Stimulated activated CD4-positive, alpha-beta T cell treated with anti-CD3 and anti-CD28 coated beads, Interleukin-2, amount 100 ng/mL, for 4 hours (primary cell): ENCODE measurements around the gene AGBL5.
"Not testable (repeated sequence)": the region's sequence is repeated elsewhere in the genome, so short reads cannot be mapped to it uniquely, and the experiment has no call there.

Experiments used
- DNase-seq: peaks from one replicate; pipeline ENCODE4 v3.0.0-alpha.2; 2020; ENCODE audit warnings: low read depth

The AGBL5 gene

DNA sequence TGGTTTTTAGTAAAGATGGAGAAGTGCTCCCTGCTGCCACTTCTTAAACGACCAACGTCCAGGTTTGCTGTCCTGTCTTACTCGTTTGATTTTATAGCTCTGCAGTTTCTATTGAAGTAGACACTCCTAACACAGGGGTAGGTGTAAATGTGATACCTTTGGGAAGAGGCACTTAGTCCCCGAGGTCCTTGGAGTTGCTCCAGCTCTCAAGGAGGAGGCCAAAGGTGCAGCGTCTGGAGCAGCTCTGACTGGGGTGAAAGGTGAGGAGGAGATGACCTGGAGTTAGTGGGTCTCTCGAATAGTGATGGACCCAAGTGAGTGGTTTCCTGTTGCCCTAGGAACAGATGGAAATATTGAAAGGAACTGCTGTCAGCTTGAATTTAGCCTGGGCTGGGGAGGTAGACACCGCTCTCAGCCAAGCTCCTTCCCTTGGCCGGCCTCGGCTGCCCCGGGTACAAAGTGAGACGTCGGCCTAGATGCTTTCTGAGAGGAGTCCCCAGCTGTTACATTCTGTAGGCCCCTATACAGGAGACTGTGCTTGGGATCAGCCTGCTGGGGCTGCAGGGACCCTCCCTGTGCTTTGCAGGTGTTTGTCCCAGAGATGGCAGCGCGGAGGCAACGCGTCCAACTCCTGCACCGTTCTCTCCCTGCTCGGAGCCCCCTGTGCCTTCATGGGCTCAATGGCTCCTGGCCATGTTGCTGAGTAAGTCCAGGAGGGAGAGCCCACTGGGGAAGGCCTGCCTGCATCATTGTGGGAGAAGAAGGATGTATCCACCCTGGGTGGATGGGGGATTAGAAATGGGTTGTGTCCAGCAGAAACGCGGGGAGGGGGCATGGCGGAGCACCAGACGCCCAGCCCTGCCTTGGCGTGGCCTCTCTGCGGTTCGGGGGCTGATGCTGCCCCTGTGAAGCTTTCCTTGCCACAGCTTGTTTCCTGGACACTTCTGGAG, 40.6 kb downstream of the AGBL5 start:
- no peak for DNase-seq

DNA sequence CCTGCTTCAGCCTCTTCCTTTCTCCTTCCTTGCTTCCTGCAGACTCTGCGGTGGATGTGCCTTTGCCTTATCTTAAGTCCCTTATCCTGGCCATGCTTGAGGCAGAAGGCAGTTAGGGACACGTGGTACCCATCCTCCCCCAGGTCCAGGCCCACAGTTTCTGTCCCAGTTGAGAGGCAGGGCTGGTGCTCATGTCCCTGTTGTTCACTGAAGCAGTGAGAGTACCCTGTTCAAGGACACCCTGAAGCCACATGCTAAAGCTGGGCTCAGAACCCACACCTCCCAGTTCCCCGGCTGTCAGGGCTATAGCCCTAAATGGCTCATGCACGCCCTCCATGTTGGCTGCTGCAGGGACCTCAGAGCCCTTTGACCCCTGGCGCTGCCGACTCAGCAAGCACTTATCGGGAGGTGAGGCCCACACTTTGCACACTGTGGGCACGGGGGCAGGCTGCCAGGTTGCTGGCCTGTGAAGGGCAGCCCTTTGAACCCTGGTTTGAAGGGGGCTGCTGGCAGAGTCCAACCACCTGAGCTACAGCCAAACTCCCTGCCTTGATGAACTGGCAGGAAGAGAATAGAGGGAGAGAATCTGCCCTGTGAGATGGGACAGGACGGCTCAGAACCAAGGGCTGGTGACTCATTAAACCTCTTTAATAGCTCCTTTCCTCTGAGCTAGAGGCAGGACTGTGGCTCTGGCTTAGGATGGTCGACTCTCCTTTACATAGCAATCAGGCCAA, 41.4 kb downstream of the AGBL5 start:
- no peak for DNase-seq

DNA sequence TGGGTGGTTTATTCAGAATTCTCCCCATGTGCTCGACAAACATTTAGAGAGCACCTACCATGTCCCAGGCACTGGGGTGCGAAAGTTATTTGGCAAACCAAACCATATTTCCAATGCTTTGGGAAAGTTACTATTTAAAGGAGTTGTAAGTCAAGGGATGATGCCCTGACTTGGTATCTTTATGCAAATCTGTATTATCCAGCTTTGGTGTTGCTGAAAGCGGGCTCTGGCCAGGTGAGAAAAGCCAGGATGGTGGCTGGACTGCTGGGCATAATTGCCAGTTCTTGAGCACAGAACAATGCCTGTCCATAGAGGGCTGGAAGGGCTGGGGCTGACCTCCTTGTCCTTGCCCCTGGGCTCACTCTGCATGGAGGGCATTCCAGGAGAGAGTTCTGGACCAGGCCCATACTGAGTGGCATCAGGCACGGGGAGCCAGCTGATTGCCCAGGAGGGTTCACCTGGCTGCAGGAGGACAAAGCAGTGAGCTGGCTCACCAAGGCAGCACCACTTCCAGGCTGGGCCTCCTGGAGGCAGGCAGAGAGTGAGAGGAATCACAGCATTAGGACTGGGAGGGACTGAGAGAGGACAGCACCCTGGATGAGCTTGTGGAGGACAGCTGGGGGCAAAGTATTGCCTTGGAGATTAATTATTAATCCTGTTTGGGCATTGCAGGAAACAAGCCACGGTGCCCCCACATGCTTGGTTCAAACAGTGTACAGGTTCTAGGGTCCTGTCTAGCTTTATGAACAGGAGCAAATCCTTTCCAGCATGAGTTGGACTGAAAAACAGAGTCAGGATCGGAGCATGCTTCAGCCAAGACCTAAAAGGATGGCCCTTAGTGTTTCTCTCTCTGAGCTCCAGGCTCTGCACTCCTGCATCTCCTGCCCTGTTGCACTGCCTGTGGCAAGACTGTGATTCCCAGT, 42.2 kb downstream of the AGBL5 start:
- no peak for DNase-seq

DNA sequence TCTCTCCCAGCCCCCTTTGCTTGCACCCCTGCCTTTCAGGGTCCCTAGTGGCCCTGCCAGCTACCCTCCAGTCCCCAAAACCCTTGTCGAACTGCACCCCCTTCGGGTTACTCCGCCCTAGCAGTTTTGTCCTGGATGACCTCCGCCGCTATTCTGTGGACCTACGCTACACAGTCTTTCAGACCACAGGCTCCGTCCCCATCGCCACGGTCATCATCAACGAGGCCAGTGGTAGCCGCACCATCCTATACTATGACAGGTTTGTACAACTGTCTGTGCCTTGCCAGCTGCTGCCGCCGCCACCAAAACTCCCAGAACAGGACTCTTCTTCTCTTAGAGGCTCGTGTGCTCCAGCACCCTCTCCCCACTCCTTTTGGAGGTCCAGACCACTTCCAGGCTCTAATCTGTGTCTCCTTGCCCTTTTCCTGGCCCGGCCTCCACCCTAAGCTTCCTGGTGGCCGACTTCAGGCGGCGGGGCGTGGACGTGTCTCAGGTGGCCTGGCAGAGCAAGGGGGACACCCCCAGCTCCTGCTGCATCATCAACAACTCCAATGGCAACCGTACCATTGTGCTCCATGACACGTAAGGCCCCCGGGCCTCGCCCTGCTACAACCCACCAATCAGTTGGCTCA, 43.0 kb downstream of the AGBL5 start:
- DNase-seq = no peak

DNA sequence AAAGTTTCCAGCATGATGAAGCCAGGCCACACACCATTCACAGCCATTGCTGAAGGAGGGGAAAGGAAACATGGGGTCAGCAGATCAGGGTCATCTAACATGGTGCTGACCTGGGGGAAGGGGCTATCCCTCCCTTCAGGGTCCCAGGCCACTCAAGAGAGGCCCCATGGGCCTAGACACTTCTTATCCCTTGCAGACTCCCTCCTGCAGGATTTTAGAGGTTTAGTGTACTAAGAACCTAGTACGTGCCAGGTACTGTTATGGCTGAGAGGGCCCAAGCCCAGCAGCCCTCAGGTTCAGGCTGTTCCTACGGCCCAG, 43.9 kb downstream of the AGBL5 start:
- no peak for DNase-seq

DNA sequence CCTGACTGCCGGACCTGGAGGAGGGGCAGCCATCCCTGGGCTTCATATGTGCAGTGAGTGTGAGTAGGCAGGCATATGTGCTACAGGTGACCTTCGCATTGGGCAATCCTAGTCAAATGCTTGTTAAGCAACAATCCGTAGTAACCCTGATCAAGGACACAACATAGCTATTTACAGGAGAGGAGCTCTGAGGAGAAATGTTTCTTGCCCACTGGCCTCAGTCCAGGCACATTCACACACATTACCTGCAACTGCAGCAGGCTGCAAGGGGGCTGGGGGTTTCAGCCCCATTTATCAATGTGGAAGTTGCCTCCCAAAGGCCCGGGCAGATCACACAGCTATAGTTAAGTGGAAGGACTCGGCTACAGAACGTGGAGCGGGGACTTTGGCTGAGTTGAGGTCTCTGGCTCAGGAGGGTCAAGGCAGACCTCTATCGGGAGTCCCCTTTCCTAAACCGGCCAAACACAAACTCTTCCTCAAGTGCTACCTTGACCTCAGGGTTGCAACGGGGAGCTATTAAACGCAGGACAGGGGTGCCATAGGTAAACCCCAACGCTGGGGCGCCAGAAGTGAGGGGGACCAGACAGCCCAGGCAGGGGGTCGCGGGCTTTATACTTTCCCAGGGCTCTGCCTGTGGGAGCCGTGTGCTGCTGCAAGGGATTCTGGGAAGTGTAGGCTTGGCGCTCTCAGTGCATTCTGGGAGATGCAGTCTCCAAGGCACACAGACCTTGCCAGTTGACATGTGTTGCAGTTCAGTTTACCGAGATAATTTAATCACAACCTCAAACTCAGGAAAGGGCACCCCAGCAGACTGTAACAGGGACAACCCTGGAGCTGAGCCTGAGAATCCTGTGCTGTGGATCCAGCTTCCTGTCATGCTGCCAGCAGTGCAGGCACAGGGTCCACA, 44.5 kb downstream of the AGBL5 start:
- DNase-seq = no peak

DNA sequence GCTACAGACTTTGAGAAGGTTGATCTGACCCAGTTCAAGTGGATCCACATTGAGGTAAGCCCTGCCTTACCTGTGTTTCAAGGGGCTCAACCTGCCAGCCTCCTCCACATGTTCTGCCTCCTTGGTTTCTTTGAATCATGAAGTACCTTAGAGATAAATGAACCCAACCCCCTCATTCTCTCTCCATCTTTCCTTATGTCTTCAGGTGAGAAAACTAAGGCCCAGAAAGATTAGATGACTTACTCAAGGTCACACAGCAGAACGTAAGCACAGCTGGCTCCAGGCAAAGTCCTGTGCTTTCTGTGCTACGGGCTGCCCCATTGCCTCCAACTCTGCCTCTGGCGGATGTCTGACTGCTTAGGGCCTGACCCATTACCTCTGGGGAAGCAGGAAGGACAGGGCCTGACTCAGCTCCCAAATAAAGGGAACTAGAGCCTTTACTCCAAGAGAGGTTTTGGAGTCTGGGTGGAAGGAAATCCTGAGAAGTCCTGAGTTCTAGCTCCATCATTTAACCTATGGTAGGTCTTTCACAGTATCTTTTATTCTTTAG, 45.4 kb downstream of the AGBL5 start:
- DNase-seq = no peak

DNA sequence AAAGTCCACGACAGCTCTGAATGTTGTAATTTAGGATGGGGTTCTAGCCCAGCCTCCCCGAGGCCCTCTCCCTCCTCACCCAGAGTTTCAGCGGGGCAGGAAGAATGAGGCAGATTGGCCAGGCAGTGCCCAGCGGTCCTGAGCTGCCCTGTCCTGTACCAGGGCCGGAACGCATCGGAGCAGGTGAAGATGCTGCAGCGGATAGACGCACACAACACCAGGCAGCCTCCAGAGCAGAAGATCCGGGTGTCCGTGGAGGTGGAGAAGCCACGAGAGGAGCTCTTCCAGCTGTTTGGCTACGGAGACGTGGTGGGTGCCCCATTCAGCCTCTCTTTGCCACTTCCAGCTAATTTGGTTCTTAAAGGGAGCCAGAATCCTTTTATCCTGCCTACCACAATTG, 45.9 kb downstream of the AGBL5 start:
- no peak for DNase-seq

DNA sequence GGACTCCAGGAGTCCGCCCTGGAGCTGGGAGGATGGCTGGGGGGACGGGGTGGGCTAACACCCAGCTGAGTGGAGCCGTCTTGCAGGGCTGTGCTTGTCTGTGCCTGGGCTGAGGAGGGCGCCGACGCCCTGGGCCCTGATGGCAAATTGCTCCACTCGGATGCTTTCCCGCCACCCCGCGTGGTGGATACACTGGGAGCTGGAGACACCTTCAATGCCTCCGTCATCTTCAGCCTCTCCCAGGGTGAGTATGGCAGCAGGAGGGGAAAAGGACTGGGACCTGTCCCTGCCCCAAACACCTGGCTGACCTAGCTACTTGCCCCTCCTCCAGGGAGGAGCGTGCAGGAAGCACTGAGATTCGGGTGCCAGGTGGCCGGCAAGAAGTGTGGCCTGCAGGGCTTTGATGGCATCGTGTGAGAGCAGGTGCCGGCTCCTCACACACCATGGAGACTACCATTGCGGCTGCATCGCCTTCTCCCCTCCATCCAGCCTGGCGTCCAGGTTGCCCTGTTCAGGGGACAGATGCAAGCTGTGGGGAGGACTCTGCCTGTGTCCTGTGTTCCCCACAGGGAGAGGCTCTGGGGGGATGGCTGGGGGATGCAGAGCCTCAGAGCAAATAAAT, 48.0 kb downstream of the AGBL5 start:
- no peak for DNase-seq

DNA sequence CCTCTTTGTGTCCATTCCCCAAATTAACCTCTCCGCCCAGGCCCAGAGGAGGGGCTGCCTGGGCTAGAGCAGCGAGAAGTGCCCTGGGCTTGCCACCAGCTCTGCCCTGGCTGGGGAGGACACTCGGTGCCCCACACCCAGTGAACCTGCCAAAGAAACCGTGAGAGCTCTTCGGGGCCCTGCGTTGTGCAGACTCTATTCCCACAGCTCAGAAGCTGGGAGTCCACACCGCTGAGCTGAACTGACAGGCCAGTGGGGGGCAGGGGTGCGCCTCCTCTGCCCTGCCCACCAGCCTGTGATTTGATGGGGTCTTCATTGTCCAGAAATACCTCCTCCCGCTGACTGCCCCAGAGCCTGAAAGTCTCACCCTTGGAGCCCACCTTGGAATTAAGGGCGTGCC, 48.6 kb downstream of the AGBL5 start:
- DNase-seq = no peak

DNA sequence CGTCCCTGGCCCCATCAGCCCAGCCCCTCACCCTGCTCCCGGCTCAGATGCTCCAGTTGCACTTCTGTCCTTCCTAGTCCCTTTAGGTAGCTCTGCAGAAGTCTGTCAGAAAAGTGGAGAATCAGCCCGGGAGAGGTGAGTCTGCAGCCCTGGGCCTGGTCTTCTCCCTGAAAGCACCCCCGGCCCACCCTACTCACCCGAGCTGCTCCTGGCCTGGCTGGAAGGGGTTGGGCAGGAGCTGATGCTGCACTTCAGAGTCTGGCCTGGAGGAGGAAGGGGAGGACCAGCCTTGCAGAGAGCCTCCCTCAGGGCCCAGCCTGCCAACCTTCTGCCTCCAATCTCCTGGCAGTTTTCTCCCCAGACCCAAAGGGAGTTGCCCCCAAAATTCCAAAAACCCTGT, 50.9 kb downstream of the AGBL5 start:
- DNase-seq = no peak

DNA sequence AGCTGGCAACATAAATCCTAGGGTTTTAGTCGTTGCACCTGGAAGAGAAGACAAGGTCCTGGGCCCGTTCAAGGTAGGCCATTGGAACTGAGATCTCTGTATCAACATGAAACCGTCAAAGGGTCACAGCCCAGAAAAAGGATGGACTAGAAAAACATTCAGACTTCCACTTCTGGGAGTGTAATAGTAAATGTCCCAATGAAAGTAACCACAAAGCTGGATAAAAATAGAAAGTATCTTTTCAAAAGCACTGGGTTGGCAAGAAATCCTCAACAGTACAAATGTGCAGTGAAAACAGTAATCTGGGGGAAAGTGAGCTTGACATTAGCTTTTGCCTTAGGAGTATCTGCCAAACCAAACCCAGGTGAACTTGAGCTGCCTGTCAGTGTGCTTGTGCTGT, 54.5 kb downstream of the AGBL5 start:
- DNase-seq = no peak

DNA sequence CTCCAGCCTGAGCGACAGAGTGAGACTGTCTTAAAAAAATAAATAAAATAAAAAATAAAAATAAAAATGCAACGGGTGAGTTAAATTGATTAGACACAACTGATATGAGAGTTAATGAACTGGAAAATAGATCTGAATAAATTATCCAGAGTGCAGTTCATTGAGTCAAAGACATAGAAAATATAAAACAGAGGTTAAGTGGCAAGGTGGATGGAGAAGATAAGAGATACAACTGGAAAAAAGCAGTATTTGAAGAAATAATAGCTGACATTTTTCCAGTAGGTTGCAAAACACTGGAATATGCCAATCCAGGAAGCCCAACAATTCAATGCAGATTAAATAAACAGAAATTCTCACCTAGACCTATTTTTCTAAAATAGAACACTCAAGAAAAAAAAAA, 56.8 kb downstream of the AGBL5 start:
- no peak for DNase-seq

DNA sequence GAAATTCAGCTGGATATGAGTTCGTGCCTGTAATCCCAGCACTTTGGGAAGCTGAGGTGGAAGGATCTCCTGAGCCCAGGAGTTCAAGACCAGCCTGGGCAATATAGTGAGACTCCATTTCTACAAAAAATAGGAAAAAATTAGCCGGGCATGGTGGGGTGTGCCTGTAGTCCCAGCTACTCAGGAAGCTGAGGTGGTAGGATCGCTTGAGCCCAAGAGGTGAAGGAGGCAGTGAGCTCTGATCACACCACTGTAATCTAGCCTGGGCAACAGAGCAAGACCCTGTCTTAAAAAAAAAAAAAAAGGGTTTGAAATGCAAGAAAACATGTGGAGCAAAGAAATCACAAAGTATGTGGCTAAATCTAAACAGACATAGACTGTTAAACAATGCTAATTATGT, 57.6 kb downstream of the AGBL5 start:
- no peak for DNase-seq

DNA sequence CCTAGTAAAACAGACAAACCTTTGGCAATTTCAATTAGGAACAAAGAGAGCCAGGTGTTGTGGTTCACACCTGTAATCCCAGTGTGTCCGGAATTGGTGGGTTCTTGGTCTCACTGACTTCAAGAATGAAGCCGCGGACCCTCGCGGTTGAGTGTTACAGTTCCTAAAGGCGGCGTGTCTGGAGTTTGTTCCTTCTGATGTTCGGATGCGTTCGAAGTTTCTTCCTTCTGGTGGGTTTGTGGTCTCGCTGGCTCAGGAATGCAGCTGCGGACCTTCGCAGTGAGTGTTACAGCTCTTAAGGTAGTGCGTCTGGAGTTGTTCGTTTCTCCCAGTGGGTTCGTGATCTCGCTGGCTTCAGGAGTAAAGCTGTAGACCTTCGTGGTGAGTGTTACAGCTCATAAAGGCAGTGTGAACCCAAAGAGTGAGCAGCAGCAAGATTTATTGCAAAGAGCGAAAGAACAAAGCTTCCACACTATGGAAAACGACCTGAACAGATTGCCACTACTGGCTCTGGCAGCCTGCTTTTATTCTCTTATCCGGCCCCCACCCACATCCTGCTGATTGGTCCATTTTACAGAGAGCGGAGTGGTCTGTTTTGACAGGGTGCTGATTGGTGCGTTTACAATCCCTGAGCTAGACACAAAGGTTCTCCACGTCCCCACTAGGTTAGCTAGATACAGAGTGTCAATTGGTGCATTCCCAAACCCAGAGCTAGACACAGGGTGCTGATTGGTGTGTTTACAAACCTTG, 59.3 kb downstream of the AGBL5 start:
- DNase-seq = not testable (repeated sequence)

DNA sequence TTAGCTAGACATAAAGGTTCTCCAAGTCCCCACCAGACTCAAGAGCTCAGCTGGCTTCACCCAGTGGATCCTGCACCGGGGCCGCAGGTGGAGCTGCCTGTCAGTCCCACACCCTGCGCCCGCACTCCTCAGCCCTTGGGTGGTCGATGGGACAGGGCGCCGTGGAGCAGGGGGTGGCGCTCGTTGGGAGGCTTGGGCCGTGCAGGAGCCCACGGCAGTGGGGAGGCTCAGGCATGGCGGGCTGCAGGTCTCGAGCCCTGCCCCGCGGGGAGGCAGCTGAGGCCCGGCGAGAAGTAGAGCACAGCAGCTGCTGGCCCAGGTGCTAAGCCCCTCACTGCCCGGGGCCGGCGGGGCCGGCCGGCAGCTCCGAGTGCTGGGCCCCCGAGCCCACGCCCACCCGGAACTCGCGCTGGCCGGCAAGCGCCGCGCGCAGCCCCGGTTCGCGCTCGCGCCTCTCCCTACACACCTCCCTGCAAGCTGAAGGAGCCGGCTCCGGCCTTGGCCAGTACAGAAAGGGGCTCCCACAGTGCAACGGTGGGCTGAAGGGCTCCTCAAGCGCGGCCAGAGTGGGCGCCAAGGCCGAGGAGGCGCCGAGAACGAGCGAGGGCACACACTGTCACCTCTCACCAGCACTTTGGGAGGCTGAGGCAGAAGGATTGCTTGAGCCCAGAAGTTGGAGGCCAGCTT, 60.1 kb downstream of the AGBL5 start:
- not testable (repeated sequence) for DNase-seq

DNA sequence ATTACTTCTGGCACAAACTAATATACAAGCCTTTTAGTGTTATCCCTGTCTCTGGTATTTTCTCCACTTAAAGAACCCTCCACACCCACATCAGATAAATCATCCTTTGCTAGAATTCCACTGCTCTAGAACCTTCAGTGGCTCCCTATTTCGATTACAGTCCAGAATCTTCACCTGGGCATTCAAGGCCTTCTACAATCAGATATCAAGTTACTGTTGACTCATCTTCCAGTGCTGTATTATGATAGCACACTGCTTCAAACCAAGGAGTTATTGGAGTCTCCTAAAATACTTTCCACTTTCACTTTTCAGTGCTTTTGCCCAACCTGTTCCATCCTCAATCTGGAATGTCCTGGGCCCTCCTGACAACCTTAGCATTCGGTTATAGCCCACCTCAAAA, 64.1 kb downstream of the AGBL5 start:
- no peak for DNase-seq

DNA sequence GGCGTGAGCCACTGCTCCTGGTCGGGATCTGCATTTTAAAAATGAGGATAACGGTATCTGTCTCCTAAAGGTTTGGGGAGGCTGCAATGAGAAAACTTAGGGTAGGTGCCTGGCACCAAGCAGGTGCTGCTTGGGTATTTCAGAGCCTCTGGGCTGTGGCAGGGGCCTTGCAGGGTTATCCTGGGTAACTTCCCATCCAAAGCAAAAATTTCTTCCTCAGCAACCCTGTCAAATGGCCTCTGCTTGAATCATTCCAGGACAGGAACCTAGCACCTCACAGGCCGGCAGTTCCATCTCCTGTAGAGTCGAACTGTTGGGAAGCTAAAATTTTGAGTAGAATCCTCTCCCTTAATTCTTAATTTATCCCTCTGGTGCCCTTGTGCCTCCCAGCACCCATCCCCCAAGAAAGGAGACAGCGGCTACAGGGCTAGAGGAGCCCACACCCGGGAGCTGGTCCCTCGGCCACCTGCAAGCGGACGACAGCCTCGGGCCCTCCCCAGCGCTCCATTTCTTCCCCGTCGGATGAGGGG, 66.6 kb downstream of the AGBL5 start:
- DNase-seq = no peak
